ENCODE measurements around the gene FAM47E. TPM values are rescaled to one million over a fixed set of nuclear protein-coding genes. Genes with fewer than 3 reads are reported as not detected.

Gene FAM47E
- total and polyA plus RNA-seq, 9 of the 15 experiments (the other 6 are each of a cell fraction or from before 2014, with no cell fraction given): 3.7 to 15.6 (median 6.4) TPM

DNA sequence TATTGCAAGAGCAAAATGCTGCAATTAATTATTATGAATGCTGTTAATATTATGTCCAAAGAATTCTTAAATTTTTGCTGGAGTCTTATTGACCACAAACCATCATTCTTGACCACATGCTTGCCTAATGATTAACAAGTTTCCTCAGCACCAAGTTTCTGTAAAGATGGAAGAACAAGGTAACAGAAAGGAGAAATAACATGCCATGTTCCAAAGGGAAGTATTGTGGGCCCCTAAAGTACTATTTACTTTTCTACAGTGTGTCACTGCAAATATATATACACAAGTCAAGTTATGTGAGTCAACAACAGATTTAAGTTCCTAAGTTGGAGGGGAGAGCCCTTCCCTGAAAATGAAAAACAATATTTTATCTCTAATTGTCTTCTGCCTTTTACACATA, 20.6 kb downstream of the FAM47E start:
- FAIRE-seq (no peak), ATAC-seq (no peak), DNase-seq (ENCODE audit: extremely low read depth in 1 of 4, low spot score in 3 of 4) (no peak)
- Histone ChIP-seq H3K79me2 (ENCODE audit: control insufficient read depth, insufficient read depth, low read length) (no peaks in the 10 kb centered on the region), H3K9me1 (ENCODE audit: control insufficient read depth, insufficient read depth, low read length) (no peaks in the 10 kb centered on the region), H3K4me2 (ENCODE audit: insufficient read depth, low read length) (no peak overlapping the region), H3K9me3 (replicated peaks; ENCODE audit: control insufficient read depth, insufficient read depth, low read depth, low read length) (no peaks in the 10 kb centered on the region), H3K27me3 (ENCODE audit: control insufficient read depth in 2 of 2, insufficient read depth in 2 of 2, low read length in 2 of 2) (no peaks in the 10 kb centered on the region), H3K4me3 (no peak overlapping the region), H4K20me1 (replicated peaks; ENCODE audit: control insufficient read depth, insufficient read depth, low read length) (no peaks in the 10 kb centered on the region), H3K36me3 (ENCODE audit: control insufficient read depth, insufficient read depth, low read length) (no peaks in the 10 kb centered on the region; the same call in 2 of the 3 replicates), H3K9ac (ENCODE audit: insufficient read depth in 1 of 2, low read depth in 2 of 2, low read length in 2 of 2) (no peak overlapping the region), H3K27ac (ENCODE audit: extremely low read depth, low read depth, low read length) (no peak overlapping the region), H2AFZ (ENCODE audit: low read depth, low read length) (no peak overlapping the region), H3K4me1 (replicated peaks in 1 of 2; ENCODE audit: control insufficient read depth in 2 of 2, insufficient read depth in 2 of 2, low read length in 2 of 2) (no peaks in the 10 kb centered on the region; a peak in 1 of 5 replicates)
- POLR2A ChIA-PET: no interaction called here
- CTCF ChIA-PET (ENCODE audit: low intra/inter-chr PET ratio): no interaction called here
- intact Hi-C loops (cut with micrococcal nuclease) (no loop called here), in situ Hi-C loops (cut with MboI) (no loop called here)
- BruUV-seq (replicated peaks): no TSS peak
- TF ChIP-seq ZNF3 (CRISPR knock-in tag; IDR thresholded peaks at IDR 0.05) (no peak), TCF7L2 (IDR thresholded peaks at IDR 0.05; ENCODE audit: low read depth, low read length) (no peak), ZNF778 (CRISPR knock-in tag; IDR thresholded peaks at IDR 0.05) (no peak), XRCC5 (IDR thresholded peaks at IDR 0.05; ENCODE audit: low read depth, low read length) (no peak), E2F3 (CRISPR knock-in tag; IDR thresholded peaks at IDR 0.05) (no peak), ZNF23 (CRISPR knock-in tag; IDR thresholded peaks at IDR 0.05) (no peak), ZNF785 (CRISPR knock-in tag; IDR thresholded peaks at IDR 0.05) (no peak), BRD4 (IDR thresholded peaks at IDR 0.05) (no peak), L3MBTL2 (IDR thresholded peaks at IDR 0.05) (no peak), FOS (IDR thresholded peaks at IDR 0.05; ENCODE audit: extremely low read depth, insufficient read length) (no peak), ZNF695 (CRISPR knock-in tag; IDR thresholded peaks at IDR 0.05) (no peak)
- TF ChIP-seq, protein P1, sequence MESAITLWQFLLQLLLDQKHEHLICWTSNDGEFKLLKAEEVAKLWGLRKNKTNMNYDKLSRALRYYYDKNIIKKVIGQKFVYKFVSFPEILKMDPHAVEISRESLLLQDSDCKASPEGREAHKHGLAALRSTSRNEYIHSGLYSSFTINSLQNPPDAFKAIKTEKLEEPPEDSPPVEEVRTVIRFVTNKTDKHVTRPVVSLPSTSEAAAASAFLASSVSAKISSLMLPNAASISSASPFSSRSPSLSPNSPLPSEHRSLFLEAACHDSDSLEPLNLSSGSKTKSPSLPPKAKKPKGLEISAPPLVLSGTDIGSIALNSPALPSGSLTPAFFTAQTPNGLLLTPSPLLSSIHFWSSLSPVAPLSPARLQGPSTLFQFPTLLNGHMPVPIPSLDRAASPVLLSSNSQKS (CRISPR knock-in tag; IDR thresholded peaks at IDR 0.05): no peak
- TF ChIP-seq, protein P2, sequence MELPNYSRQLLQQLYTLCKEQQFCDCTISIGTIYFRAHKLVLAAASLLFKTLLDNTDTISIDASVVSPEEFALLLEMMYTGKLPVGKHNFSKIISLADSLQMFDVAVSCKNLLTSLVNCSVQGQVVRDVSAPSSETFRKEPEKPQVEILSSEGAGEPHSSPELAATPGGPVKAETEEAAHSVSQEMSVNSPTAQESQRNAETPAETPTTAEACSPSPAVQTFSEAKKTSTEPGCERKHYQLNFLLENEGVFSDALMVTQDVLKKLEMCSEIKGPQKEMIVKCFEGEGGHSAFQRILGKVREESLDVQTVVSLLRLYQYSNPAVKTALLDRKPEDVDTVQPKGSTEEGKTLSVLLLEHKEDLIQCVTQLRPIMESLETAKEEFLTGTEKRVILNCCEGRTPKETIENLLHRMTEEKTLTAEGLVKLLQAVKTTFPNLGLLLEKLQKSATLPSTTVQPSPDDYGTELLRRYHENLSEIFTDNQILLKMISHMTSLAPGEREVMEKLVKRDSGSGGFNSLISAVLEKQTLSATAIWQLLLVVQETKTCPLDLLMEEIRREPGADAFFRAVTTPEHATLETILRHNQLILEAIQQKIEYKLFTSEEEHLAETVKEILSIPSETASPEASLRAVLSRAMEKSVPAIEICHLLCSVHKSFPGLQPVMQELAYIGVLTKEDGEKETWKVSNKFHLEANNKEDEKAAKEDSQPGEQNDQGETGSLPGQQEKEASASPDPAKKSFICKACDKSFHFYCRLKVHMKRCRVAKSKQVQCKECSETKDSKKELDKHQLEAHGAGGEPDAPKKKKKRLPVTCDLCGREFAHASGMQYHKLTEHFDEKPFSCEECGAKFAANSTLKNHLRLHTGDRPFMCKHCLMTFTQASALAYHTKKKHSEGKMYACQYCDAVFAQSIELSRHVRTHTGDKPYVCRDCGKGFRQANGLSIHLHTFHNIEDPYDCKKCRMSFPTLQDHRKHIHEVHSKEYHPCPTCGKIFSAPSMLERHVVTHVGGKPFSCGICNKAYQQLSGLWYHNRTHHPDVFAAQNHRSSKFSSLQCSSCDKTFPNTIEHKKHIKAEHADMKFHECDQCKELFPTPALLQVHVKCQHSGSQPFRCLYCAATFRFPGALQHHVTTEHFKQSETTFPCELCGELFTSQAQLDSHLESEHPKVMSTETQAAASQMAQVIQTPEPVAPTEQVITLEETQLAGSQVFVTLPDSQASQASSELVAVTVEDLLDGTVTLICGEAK (IDR thresholded peaks at IDR 0.05): no peak
- TF ChIP-seq, protein P2 (CRISPR knock-in tag; IDR thresholded peaks at IDR 0.05): no peak
